Gastrocnemius medialis (tissue), 4 donors: ENCODE results near the gene RPL21.

Experiments
- POLR2A ChIP-seq, 2 donors: fragments of 450-650 bp; IDR thresholded peaks; one replicate each; pipeline ENCODE4 v1.6.1; 2017; ENCODE audit warnings: antibody characterized with exemption in 2 of 2, mild to moderate bottlenecking in 2 of 2, moderate library complexity in 2 of 2
- TF ChIP-seq, protein P1 (sequence below), 5 experiments: fragments of 450-650 bp in 3 of 5; fragments of 200-600 bp in 2 of 5; sonication (generic) in 2 of 5; IDR thresholded peaks in 4 of 5; conservative IDR thresholded peaks in 1 of 5; 1 replicate in 4 of 5; 2 replicates in 1 of 5; pipeline ENCODE4 v1.5.1; 2016 to 2019; ENCODE audit warnings: antibody characterized with exemption in 5 of 5, mild to moderate bottlenecking in 3 of 5, moderate library complexity in 3 of 5

DNA sequence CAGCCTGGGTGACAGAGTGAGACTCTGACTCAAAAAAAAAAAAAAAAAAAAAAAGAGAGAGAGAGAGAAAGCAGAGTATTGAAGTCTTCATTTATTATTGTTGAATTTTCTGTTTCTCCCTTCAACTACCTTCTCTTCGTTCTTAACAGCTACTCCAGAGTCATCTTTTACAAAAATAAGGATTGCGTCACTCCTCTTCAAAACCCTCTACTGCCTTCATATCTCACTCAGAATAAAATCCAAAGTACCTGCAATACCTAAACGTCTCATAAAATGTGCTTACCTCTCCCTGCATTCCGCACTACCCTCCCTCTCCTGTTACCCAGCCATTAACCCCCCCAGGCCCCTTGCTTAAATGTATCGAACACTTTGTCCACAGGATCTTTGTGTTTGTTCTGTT lies 17.4 kb upstream of the RPL21 start:
- TF ChIP-seq, protein P1, sequence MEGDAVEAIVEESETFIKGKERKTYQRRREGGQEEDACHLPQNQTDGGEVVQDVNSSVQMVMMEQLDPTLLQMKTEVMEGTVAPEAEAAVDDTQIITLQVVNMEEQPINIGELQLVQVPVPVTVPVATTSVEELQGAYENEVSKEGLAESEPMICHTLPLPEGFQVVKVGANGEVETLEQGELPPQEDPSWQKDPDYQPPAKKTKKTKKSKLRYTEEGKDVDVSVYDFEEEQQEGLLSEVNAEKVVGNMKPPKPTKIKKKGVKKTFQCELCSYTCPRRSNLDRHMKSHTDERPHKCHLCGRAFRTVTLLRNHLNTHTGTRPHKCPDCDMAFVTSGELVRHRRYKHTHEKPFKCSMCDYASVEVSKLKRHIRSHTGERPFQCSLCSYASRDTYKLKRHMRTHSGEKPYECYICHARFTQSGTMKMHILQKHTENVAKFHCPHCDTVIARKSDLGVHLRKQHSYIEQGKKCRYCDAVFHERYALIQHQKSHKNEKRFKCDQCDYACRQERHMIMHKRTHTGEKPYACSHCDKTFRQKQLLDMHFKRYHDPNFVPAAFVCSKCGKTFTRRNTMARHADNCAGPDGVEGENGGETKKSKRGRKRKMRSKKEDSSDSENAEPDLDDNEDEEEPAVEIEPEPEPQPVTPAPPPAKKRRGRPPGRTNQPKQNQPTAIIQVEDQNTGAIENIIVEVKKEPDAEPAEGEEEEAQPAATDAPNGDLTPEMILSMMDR (IDR thresholded peaks at IDR 0.05 in 4 of 5, conservative IDR thresholded peaks at IDR 0.05 in 1 of 5), result no peak
- no peak for TF ChIP-seq POLR2A (IDR thresholded peaks at IDR 0.05)
